ENCODE measurements around the gene GPLD1. TPM values are rescaled to one million over a fixed set of nuclear protein-coding genes. Genes with fewer than 3 reads are reported as not detected.

Gene GPLD1
- total RNA-seq, 2 experiments from 2014 or later = 0.59 to 0.66 TPM

DNA sequence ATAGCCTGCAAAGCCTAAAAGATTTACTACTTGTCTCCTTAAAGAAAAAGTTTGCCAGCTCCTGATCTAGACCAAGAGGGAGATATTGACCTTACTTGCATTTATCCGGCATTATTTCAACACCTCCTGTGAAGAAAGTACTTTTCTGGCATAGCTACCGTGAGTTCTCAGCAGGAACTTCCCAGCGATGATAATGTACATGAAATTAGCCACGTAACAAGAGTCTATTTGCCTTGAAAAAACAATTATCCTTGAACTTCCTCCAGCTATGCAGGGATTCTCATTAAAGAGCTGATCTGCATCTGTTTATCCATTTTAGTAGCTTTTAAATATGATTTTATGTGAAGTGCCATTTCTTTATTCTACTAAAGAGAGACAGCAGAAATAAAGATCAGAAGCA lies 47.1 kb upstream of the GPLD1 start:
- Histone ChIP-seq H3K27ac (ENCODE audit: low read depth in 1 of 2, low read length in 2 of 2) (no peak overlapping the region), H3K27me3 (ENCODE audit: control insufficient read depth in 1 of 2, insufficient read depth in 2 of 2, low read length in 2 of 2) (no peaks in the 10 kb centered on the region), H3K4me3 (ENCODE audit: low read length) (no peak overlapping the region), H3K4me1 (ENCODE audit: insufficient read depth, low read length) (no peaks in the 10 kb centered on the region), H3K9me3 (ENCODE audit: control insufficient read depth in 1 of 2, insufficient read depth in 1 of 2, low read length in 2 of 2) (no peaks in the 10 kb centered on the region), H3K36me3 (ENCODE audit: insufficient read depth, low read length) (peaks cover 19% of the 10 kb centered on the region)
- Mint-ChIP-seq H3K9me3 (no peaks in the 10 kb centered on the region), H3K4me1 (ENCODE audit: low read depth) (no peaks in the 10 kb centered on the region), H3K27me3 (no peaks in the 10 kb centered on the region), H3K36me3 (ENCODE audit: low read depth) (peaks cover 57% of the 10 kb centered on the region), H3K27ac (no peak overlapping the region), H3K4me3 (no peak overlapping the region)
- ChIA-PET POLR2A (interaction anchor here (0.7 to 1.0 kb wide), 2 partner anchors 42 to 541 kb away, joined by 3 to 4 read pairs; partner anchors contain the start of gene ALDH5A1), CTCF (no interaction called here)
- intact Hi-C loops (cut with DNase I, micrococcal nuclease) = no loop called here
- DNase-seq = no peak
- no peak for ATAC-seq (ENCODE audit: poor library complexity)
- TF ChIP-seq, protein P1, sequence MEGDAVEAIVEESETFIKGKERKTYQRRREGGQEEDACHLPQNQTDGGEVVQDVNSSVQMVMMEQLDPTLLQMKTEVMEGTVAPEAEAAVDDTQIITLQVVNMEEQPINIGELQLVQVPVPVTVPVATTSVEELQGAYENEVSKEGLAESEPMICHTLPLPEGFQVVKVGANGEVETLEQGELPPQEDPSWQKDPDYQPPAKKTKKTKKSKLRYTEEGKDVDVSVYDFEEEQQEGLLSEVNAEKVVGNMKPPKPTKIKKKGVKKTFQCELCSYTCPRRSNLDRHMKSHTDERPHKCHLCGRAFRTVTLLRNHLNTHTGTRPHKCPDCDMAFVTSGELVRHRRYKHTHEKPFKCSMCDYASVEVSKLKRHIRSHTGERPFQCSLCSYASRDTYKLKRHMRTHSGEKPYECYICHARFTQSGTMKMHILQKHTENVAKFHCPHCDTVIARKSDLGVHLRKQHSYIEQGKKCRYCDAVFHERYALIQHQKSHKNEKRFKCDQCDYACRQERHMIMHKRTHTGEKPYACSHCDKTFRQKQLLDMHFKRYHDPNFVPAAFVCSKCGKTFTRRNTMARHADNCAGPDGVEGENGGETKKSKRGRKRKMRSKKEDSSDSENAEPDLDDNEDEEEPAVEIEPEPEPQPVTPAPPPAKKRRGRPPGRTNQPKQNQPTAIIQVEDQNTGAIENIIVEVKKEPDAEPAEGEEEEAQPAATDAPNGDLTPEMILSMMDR (IDR thresholded peaks at IDR 0.05) = no peak

DNA sequence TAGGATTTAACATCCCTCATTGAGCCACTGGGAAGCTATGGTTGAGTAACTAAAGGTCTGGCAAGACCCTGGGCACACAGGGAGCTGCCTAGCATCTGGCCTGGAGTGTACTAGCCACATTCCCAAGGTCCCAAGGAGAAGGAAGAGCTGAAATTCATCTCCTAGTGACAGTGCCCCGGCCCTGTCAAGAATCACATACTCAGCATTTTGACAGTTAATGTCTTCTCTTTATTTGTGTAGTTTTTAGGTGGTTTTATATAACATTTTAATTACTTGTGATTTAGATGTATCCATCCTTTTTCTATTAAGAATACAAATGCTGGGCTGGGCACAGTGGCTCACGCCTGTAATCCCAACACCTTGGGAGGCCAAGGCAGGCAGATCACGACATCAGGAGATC lies 45.8 kb upstream of the GPLD1 start:
- CTCF ChIA-PET = no interaction called here
- intact Hi-C loops (cut with DNase I, micrococcal nuclease) = no loop called here
- TF ChIP-seq, protein P1 (IDR thresholded peaks at IDR 0.05) = no peak

DNA sequence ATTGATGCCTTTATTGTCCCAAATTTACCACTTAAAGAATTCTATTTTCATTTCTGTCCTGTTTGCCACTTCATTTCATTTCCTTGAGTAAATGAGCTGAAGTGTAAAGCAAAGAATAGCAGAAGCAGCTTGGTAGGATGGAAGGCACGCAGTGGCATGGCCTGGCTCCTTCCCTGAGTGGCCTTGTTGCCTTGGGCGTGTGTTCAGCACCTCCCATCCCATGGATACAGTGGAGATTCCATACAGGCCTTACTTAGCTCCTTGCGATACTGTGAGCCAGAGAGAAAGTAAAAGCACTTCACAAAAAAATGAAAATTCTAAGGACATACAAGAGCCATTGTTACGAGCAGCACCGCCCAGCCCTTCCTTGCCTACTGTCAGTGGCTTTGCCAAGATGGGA lies 45.0 kb upstream of the GPLD1 start:
- Histone ChIP-seq H3K36me3 (ENCODE audit: insufficient read depth, low read length) (peaks cover 19% of the 10 kb centered on the region), H3K27me3 (ENCODE audit: control insufficient read depth in 1 of 2, insufficient read depth in 2 of 2, low read length in 2 of 2) (no peaks in the 10 kb centered on the region), H3K4me1 (ENCODE audit: insufficient read depth, low read length) (no peaks in the 10 kb centered on the region), H3K9me3 (ENCODE audit: control insufficient read depth in 1 of 2, insufficient read depth in 1 of 2, low read length in 2 of 2) (no peaks in the 10 kb centered on the region), H3K27ac (ENCODE audit: low read depth in 1 of 2, low read length in 2 of 2) (no peak overlapping the region), H3K4me3 (ENCODE audit: low read length) (no peak overlapping the region)
- ATAC-seq (ENCODE audit: poor library complexity) (no peak), DNase-seq (no peak)
- POLR2A ChIA-PET = no interaction called here
- no peaks in the 10 kb centered on the region for H3K9me3 Mint-ChIP-seq
- H3K4me1 Mint-ChIP-seq (ENCODE audit: low read depth) = no peaks in the 10 kb centered on the region
- no peaks in the 10 kb centered on the region for H3K27me3 Mint-ChIP-seq
- intact Hi-C loops (cut with DNase I, micrococcal nuclease) = no loop called here
- H3K36me3 Mint-ChIP-seq (ENCODE audit: low read depth) = peaks cover 69% of the 10 kb centered on the region
- H3K4me3 Mint-ChIP-seq = no peak overlapping the region
- CTCF ChIA-PET = no interaction called here
- H3K27ac Mint-ChIP-seq = no peak overlapping the region
- TF ChIP-seq, protein P1 (IDR thresholded peaks at IDR 0.05) = no peak

More for the DNA sequence above, 45.8 kb upstream of the GPLD1 start:
- Mint-ChIP-seq H3K27me3 (no peaks in the 10 kb centered on the region), H3K36me3 (ENCODE audit: low read depth) (peaks cover 64% of the 10 kb centered on the region), H3K9me3 (no peaks in the 10 kb centered on the region), H3K27ac (no peak overlapping the region), H3K4me3 (no peak overlapping the region), H3K4me1 (ENCODE audit: low read depth) (no peaks in the 10 kb centered on the region)
- no peak overlapping the region for H3K27ac ChIP-seq (ENCODE audit: low read depth in 1 of 2, low read length in 2 of 2)
- H3K4me3 ChIP-seq (ENCODE audit: low read length) = no peak overlapping the region
- no peaks in the 10 kb centered on the region for H3K27me3 ChIP-seq (ENCODE audit: control insufficient read depth in 1 of 2, insufficient read depth in 2 of 2, low read length in 2 of 2)
- DNase-seq = no peak
- H3K9me3 ChIP-seq (ENCODE audit: control insufficient read depth in 1 of 2, insufficient read depth in 1 of 2, low read length in 2 of 2) = no peaks in the 10 kb centered on the region
- H3K4me1 ChIP-seq (ENCODE audit: insufficient read depth, low read length) = no peaks in the 10 kb centered on the region
- no peak for ATAC-seq (ENCODE audit: poor library complexity)
- H3K36me3 ChIP-seq (ENCODE audit: insufficient read depth, low read length) = peaks cover 19% of the 10 kb centered on the region
- POLR2A ChIA-PET = no interaction called here

Measured in CD4-positive, alpha-beta T cell (primary cell).